ENCODE data around the gene PKP4. TPM values are rescaled to one million over a fixed set of nuclear protein-coding genes. Genes with fewer than 3 reads are reported as not detected.
A peak's percentile ranks its signal among the peaks of the same experiment; 100 is the strongest.
"Not testable (repeated sequence)": the region's sequence is repeated elsewhere in the genome, so short reads cannot be mapped to it uniquely, and the experiment has no call there.

Gene PKP4
- total RNA-seq, 1 donor from 2014 or later, result 64.9 TPM

- no peak for TF ChIP-seq CTCF (IDR thresholded peaks at IDR 0.05; ENCODE audit: unreplicated experiment)
- H3K27me3 Mint-ChIP-seq (ENCODE audit: unreplicated experiment), result no peaks in the 10 kb centered on the region
- H3K9me3 Mint-ChIP-seq (ENCODE audit: unreplicated experiment), result no peaks in the 10 kb centered on the region
- H3K4me3 Mint-ChIP-seq (ENCODE audit: unreplicated experiment), result no peak overlapping the region
- no peak for DNase-seq (ENCODE audit: low spot score)
- H3K36me3 Mint-ChIP-seq (ENCODE audit: low read depth, unreplicated experiment), result peaks cover 6% of the 10 kb centered on the region
- H3K27ac Mint-ChIP-seq (ENCODE audit: unreplicated experiment), result no peak overlapping the region
- H3K4me1 Mint-ChIP-seq (ENCODE audit: unreplicated experiment), result peaks cover 16% of the 10 kb centered on the region
These were observed 17.1 kb downstream of the PKP4 start for GRCh38 chr2:158473719-158474392.

- H3K9me3 Mint-ChIP-seq (ENCODE audit: unreplicated experiment); DNase-seq (ENCODE audit: low spot score); H3K36me3 Mint-ChIP-seq (ENCODE audit: low read depth, unreplicated experiment); H3K27me3 Mint-ChIP-seq (ENCODE audit: unreplicated experiment); H3K27ac Mint-ChIP-seq (ENCODE audit: unreplicated experiment); H3K4me3 Mint-ChIP-seq (ENCODE audit: unreplicated experiment): not testable (repeated sequence)
- H3K4me1 Mint-ChIP-seq (ENCODE audit: unreplicated experiment), result peaks cover 16% of the 10 kb centered on the region
These were observed 17.8 kb downstream of the PKP4 start for GRCh38 chr2:158474526-158475011.

GRCh38 chr2:158477202-158477601, 20.4 kb downstream of the PKP4 start:
- peaks cover 14% of the 10 kb centered on the region for H3K4me1 Mint-ChIP-seq (ENCODE audit: unreplicated experiment)
- DNase-seq (ENCODE audit: low spot score), result no peak
- no peak for TF ChIP-seq CTCF (IDR thresholded peaks at IDR 0.05; ENCODE audit: unreplicated experiment)

GRCh38 chr2:158478237-158478636, 21.5 kb downstream of the PKP4 start:
- TF ChIP-seq CTCF (IDR thresholded peaks at IDR 0.05; ENCODE audit: unreplicated experiment), result no peak
- Mint-ChIP-seq H3K36me3 (ENCODE audit: low read depth, unreplicated experiment) (no peaks in the 10 kb centered on the region), H3K27ac (ENCODE audit: unreplicated experiment) (peak overlapping the region; percentile 1), H3K4me3 (ENCODE audit: unreplicated experiment) (no peak overlapping the region), H3K9me3 (ENCODE audit: unreplicated experiment) (no peaks in the 10 kb centered on the region), H3K27me3 (ENCODE audit: unreplicated experiment) (no peaks in the 10 kb centered on the region), H3K4me1 (ENCODE audit: unreplicated experiment) (peaks cover 17% of the 10 kb centered on the region)
- DNase-seq (ENCODE audit: low spot score), result no peak

More at GRCh38 chr2:158477202-158477601, 20.4 kb downstream of the PKP4 start:
- H3K4me3 Mint-ChIP-seq (ENCODE audit: unreplicated experiment), result no peak overlapping the region
- no peaks in the 10 kb centered on the region for H3K9me3 Mint-ChIP-seq (ENCODE audit: unreplicated experiment)
- peaks cover 3% of the 10 kb centered on the region for H3K36me3 Mint-ChIP-seq (ENCODE audit: low read depth, unreplicated experiment)
- no peak overlapping the region for H3K27ac Mint-ChIP-seq (ENCODE audit: unreplicated experiment)
- H3K27me3 Mint-ChIP-seq (ENCODE audit: unreplicated experiment), result no peaks in the 10 kb centered on the region

GRCh38 chr2:158478816-158479215, 22.1 kb downstream of the PKP4 start:
- TF ChIP-seq CTCF (IDR thresholded peaks at IDR 0.05; ENCODE audit: unreplicated experiment), result no peak
- no peak for DNase-seq (ENCODE audit: low spot score)
- H3K9me3 Mint-ChIP-seq (ENCODE audit: unreplicated experiment), result no peaks in the 10 kb centered on the region
- H3K36me3 Mint-ChIP-seq (ENCODE audit: low read depth, unreplicated experiment), result no peaks in the 10 kb centered on the region
- peaks cover 20% of the 10 kb centered on the region for H3K4me1 Mint-ChIP-seq (ENCODE audit: unreplicated experiment)
- no peaks in the 10 kb centered on the region for H3K27me3 Mint-ChIP-seq (ENCODE audit: unreplicated experiment)
- no peak overlapping the region for H3K27ac Mint-ChIP-seq (ENCODE audit: unreplicated experiment)
- no peak overlapping the region for H3K4me3 Mint-ChIP-seq (ENCODE audit: unreplicated experiment)

Measured in endothelial cell (in vitro differentiated cells).